ENCODE results near the gene NUBP2. TPM values are rescaled to one million over a fixed set of nuclear protein-coding genes. Genes with fewer than 3 reads are reported as not detected.
A peak's percentile ranks its signal among the peaks of the same experiment; 100 is the strongest.

The NUBP2 gene
- total RNA-seq, 1 experiment from 2014 or later = 35.9 TPM

GRCh38 chr16:1772362-1772907 is 10.3 kb upstream of the NUBP2 start, which contains the start of gene EME2:
TSS of gene EME2 (plus strand) at chr16:1772810. CDS start at chr16:1773228, 418 bp downstream.
- Histone ChIP-seq H3K36me3 (ENCODE audit: insufficient read depth, low read length) (peaks cover 2% of the 10 kb centered on the region), H2AFZ (ENCODE audit: low read length) (peak within 1 kb of the TSS; percentile 43; the same call in 1 of the 2 replicates), H3K9ac (ENCODE audit: low read length) (peak within 1 kb of the TSS; percentile 93), H3K4me1 (ENCODE audit: low read length) (peaks cover 29% of the 10 kb centered on the region), H3K79me2 (ENCODE audit: low read length) (peaks cover 49% of the 10 kb centered on the region), H3K9me2 (replicated peaks; ENCODE audit: insufficient read depth, low read length) (no peaks in the 10 kb centered on the region), H3K27me3 (ENCODE audit: low read length) (no peaks in the 10 kb centered on the region), H3K4me2 (ENCODE audit: low read depth, low read length, poor library complexity, severe bottlenecking) (peak within 1 kb of the TSS; percentile 97), H3K27ac (ENCODE audit: low read length) (peak within 1 kb of the TSS; percentile 77), H3K4me3 (ENCODE audit: low read length) (peak within 1 kb of the TSS; percentile 86), H4K20me1 (ENCODE audit: insufficient read depth, low read depth, low read length) (peaks cover 17% of the 10 kb centered on the region), H3K9me3 (ENCODE audit: low read length) (no peaks in the 10 kb centered on the region)
- DNase-seq = peak; percentile 79

GRCh38 chr16:1772908-1773702 is 9.7 kb upstream of the NUBP2 start, which contains the start of gene MRPS34:
TSS of gene MRPS34 (minus strand) at chr16:1773134. CDS start at chr16:1773119, 15 bp downstream.
- peaks cover 17% of the 10 kb centered on the region for H4K20me1 ChIP-seq (ENCODE audit: insufficient read depth, low read depth, low read length)
- peaks cover 49% of the 10 kb centered on the region for H3K79me2 ChIP-seq (ENCODE audit: low read length)

GRCh38 chr16:1773703-1774447 is 8.9 kb upstream of the NUBP2 start:
- Histone ChIP-seq H3K79me2 (ENCODE audit: low read length) (peaks cover 49% of the 10 kb centered on the region), H4K20me1 (ENCODE audit: insufficient read depth, low read depth, low read length) (peaks cover 17% of the 10 kb centered on the region), H3K4me3 (ENCODE audit: low read length) (peak overlapping the region; percentile 86), H3K4me2 (ENCODE audit: low read depth, low read length, poor library complexity, severe bottlenecking) (peak overlapping the region; percentile 97), H3K27me3 (ENCODE audit: low read length) (no peaks in the 10 kb centered on the region), H3K4me1 (ENCODE audit: low read length) (peaks cover 29% of the 10 kb centered on the region), H3K36me3 (ENCODE audit: insufficient read depth, low read length) (peaks cover 2% of the 10 kb centered on the region), H3K9me3 (ENCODE audit: low read length) (no peaks in the 10 kb centered on the region), H3K27ac (ENCODE audit: low read length) (peak overlapping the region; percentile 77), H3K9me2 (replicated peaks; ENCODE audit: insufficient read depth, low read length) (no peaks in the 10 kb centered on the region), H2AFZ (ENCODE audit: low read length) (peak overlapping the region; percentile 43; the same call in 1 of the 2 replicates), H3K9ac (ENCODE audit: low read length) (peak overlapping the region; percentile 93)
- DNase-seq = peak; percentile 68

More at GRCh38 chr16:1772908-1773702, 9.7 kb upstream of the NUBP2 start, which contains the start of gene MRPS34:
- H3K27ac ChIP-seq (ENCODE audit: low read length) = peak within 1 kb of the TSS; percentile 77
- H3K27me3 ChIP-seq (ENCODE audit: low read length) = no peaks in the 10 kb centered on the region
- peaks cover 29% of the 10 kb centered on the region for H3K4me1 ChIP-seq (ENCODE audit: low read length)
- peak; percentile 96 for DNase-seq
- peak within 1 kb of the TSS; percentile 43; the same call in 1 of the 2 replicates for H2AFZ ChIP-seq (ENCODE audit: low read length)
- H3K9me3 ChIP-seq (ENCODE audit: low read length) = no peaks in the 10 kb centered on the region
- no peaks in the 10 kb centered on the region for H3K9me2 ChIP-seq (replicated peaks; ENCODE audit: insufficient read depth, low read length)
- H3K36me3 ChIP-seq (ENCODE audit: insufficient read depth, low read length) = peaks cover 2% of the 10 kb centered on the region
- H3K9ac ChIP-seq (ENCODE audit: low read length) = peak within 1 kb of the TSS; percentile 93
- peak within 1 kb of the TSS; percentile 97 for H3K4me2 ChIP-seq (ENCODE audit: low read depth, low read length, poor library complexity, severe bottlenecking)
- H3K4me3 ChIP-seq (ENCODE audit: low read length) = peak within 1 kb of the TSS; percentile 86

- DNase-seq = no peak
- H3K36me3 ChIP-seq (ENCODE audit: insufficient read depth, low read length) = peaks cover 2% of the 10 kb centered on the region
- peak overlapping the region; percentile 86 for H3K4me3 ChIP-seq (ENCODE audit: low read length)
Measured at GRCh38 chr16:1774448-1774780, 8.3 kb upstream of the NUBP2 start.

GRCh38 chr16:1775006-1775845 is 7.5 kb upstream of the NUBP2 start:
- Histone ChIP-seq H3K27me3 (ENCODE audit: low read length) (no peaks in the 10 kb centered on the region), H3K36me3 (ENCODE audit: insufficient read depth, low read length) (peaks cover 2% of the 10 kb centered on the region), H3K4me2 (ENCODE audit: low read depth, low read length, poor library complexity, severe bottlenecking) (peak overlapping the region; percentile 97), H3K4me1 (ENCODE audit: low read length) (peaks cover 19% of the 10 kb centered on the region), H4K20me1 (ENCODE audit: insufficient read depth, low read depth, low read length) (peaks cover 21% of the 10 kb centered on the region), H3K27ac (ENCODE audit: low read length) (no peak overlapping the region), H3K79me2 (ENCODE audit: low read length) (peaks cover 46% of the 10 kb centered on the region), H3K9me3 (ENCODE audit: low read length) (no peaks in the 10 kb centered on the region), H3K9ac (ENCODE audit: low read length) (peak overlapping the region; percentile 93), H3K9me2 (replicated peaks; ENCODE audit: insufficient read depth, low read length) (no peaks in the 10 kb centered on the region), H2AFZ (ENCODE audit: low read length) (no peak overlapping the region), H3K4me3 (ENCODE audit: low read length) (no peak overlapping the region; the same call in 1 of the 2 replicates)
- DNase-seq = no peak

More at GRCh38 chr16:1774448-1774780, 8.3 kb upstream of the NUBP2 start:
- Histone ChIP-seq H3K9me3 (ENCODE audit: low read length) (no peaks in the 10 kb centered on the region), H3K27ac (ENCODE audit: low read length) (no peak overlapping the region), H4K20me1 (ENCODE audit: insufficient read depth, low read depth, low read length) (peaks cover 22% of the 10 kb centered on the region), H3K4me1 (ENCODE audit: low read length) (peaks cover 27% of the 10 kb centered on the region), H3K4me2 (ENCODE audit: low read depth, low read length, poor library complexity, severe bottlenecking) (peak overlapping the region; percentile 97), H2AFZ (ENCODE audit: low read length) (no peak overlapping the region), H3K9me2 (replicated peaks; ENCODE audit: insufficient read depth, low read length) (no peaks in the 10 kb centered on the region), H3K27me3 (ENCODE audit: low read length) (no peaks in the 10 kb centered on the region), H3K79me2 (ENCODE audit: low read length) (peaks cover 49% of the 10 kb centered on the region), H3K9ac (ENCODE audit: low read length) (peak overlapping the region; percentile 93)

GRCh38 chr16:1775846-1776671 is 6.7 kb upstream of the NUBP2 start:
- Histone ChIP-seq H2AFZ (ENCODE audit: low read length) (no peak overlapping the region), H3K9me2 (replicated peaks; ENCODE audit: insufficient read depth, low read length) (no peaks in the 10 kb centered on the region), H3K27ac (ENCODE audit: low read length) (no peak overlapping the region), H4K20me1 (ENCODE audit: insufficient read depth, low read depth, low read length) (peaks cover 18% of the 10 kb centered on the region; the same call in 1 of the 2 replicates), H3K9me3 (ENCODE audit: low read length) (no peaks in the 10 kb centered on the region), H3K9ac (ENCODE audit: low read length) (no peak overlapping the region), H3K4me1 (ENCODE audit: low read length) (peaks cover 20% of the 10 kb centered on the region), H3K27me3 (ENCODE audit: low read length) (no peaks in the 10 kb centered on the region), H3K4me3 (ENCODE audit: low read length) (no peak overlapping the region), H3K4me2 (ENCODE audit: low read depth, low read length, poor library complexity, severe bottlenecking) (no peak overlapping the region), H3K36me3 (ENCODE audit: insufficient read depth, low read length) (peaks cover 2% of the 10 kb centered on the region; the same call in 1 of the 2 replicates), H3K79me2 (ENCODE audit: low read length) (peaks cover 40% of the 10 kb centered on the region)
- DNase-seq = no peak

- Histone ChIP-seq H3K36me3 (ENCODE audit: insufficient read depth, low read length) (peaks cover 2% of the 10 kb centered on the region; the same call in 1 of the 2 replicates), H3K27ac (ENCODE audit: low read length) (no peak overlapping the region), H3K4me3 (ENCODE audit: low read length) (no peak overlapping the region), H3K4me1 (ENCODE audit: low read length) (peaks cover 25% of the 10 kb centered on the region), H3K9me3 (ENCODE audit: low read length) (no peaks in the 10 kb centered on the region), H3K4me2 (ENCODE audit: low read depth, low read length, poor library complexity, severe bottlenecking) (no peak overlapping the region), H3K79me2 (ENCODE audit: low read length) (peaks cover 42% of the 10 kb centered on the region), H3K9ac (ENCODE audit: low read length) (no peak overlapping the region), H3K9me2 (replicated peaks; ENCODE audit: insufficient read depth, low read length) (no peaks in the 10 kb centered on the region), H2AFZ (ENCODE audit: low read length) (no peak overlapping the region), H3K27me3 (ENCODE audit: low read length) (no peaks in the 10 kb centered on the region), H4K20me1 (ENCODE audit: insufficient read depth, low read depth, low read length) (peaks cover 22% of the 10 kb centered on the region; the same call in 1 of the 2 replicates)
- DNase-seq = no peak
Measured at GRCh38 chr16:1776672-1776955, 6.1 kb upstream of the NUBP2 start.
